NCI-H524 (cell line): ENCODE data around the gene MAPKBP1.
A peak's percentile ranks its signal among the peaks of the same experiment; 100 is the strongest.

ENCODE experiments used
- DNase-seq, 2 experiments: peaks; one replicate each; lab custom pipeline; 2025; lab: John Stamatoyannopoulos, UW

Gene MAPKBP1

GRCh38 chr15:41809526-41810220, 35.4 kb downstream of the MAPKBP1 start:
- DNase-seq = no peak

GRCh38 chr15:41810651-41811431, 36.6 kb downstream of the MAPKBP1 start:
- DNase-seq = no peak

- DNase-seq = peak; percentile 72 to 83
Measured at GRCh38 chr15:41811432-41812195, 37.3 kb downstream of the MAPKBP1 start.

GRCh38 chr15:41812820-41813375, 38.6 kb downstream of the MAPKBP1 start:
- no peak for DNase-seq

GRCh38 chr15:41813426-41813825, 39.1 kb downstream of the MAPKBP1 start:
- DNase-seq = no peak

- no peak for DNase-seq
Measured at GRCh38 chr15:41814534-41814933, 40.2 kb downstream of the MAPKBP1 start.

GRCh38 chr15:41816788-41817187, 42.5 kb downstream of the MAPKBP1 start:
- no peak for DNase-seq

- DNase-seq = no peak
Measured at GRCh38 chr15:41817327-41817726, 43.0 kb downstream of the MAPKBP1 start.

GRCh38 chr15:41817781-41818180, 43.5 kb downstream of the MAPKBP1 start:
- no peak for DNase-seq

GRCh38 chr15:41819455-41820050, 45.3 kb downstream of the MAPKBP1 start:
- DNase-seq = no peak

- DNase-seq = no peak
Measured at GRCh38 chr15:41820791-41821423, 46.6 kb downstream of the MAPKBP1 start.

GRCh38 chr15:41821831-41822230, 47.5 kb downstream of the MAPKBP1 start:
- peak in 1 of 2 experiments; percentile 39 for DNase-seq

GRCh38 chr15:41822471-41822870, 48.2 kb downstream of the MAPKBP1 start:
- no peak for DNase-seq

GRCh38 chr15:41822957-41823356, 48.7 kb downstream of the MAPKBP1 start:
- DNase-seq = no peak

GRCh38 chr15:41823502-41823901, 49.2 kb downstream of the MAPKBP1 start:
- DNase-seq = no peak

GRCh38 chr15:41824062-41824745, 49.9 kb downstream of the MAPKBP1 start:
- DNase-seq = no peak

GRCh38 chr15:41825145-41825544, 50.9 kb downstream of the MAPKBP1 start:
- no peak for DNase-seq

- peak in 1 of 2 experiments; percentile 22 for DNase-seq
Measured at GRCh38 chr15:41825572-41826535, 51.6 kb downstream of the MAPKBP1 start.

GRCh38 chr15:41827290-41827879, 53.1 kb downstream of the MAPKBP1 start:
- DNase-seq = no peak
